PC-9 (cell line): ENCODE results near the gene SDK2. TPM values are rescaled to one million over a fixed set of nuclear protein-coding genes. Genes with fewer than 3 reads are reported as not detected.

Experiments
- BruUV-seq: library from RNA; stranded (reverse); fragments of 400-500 nt; replicated peaks from 2 replicates; lab custom pipeline; 2021; lab: Mats Ljungman, UMichigan
- CTCF ChIA-PET: fragments of 300-600 bp; sonication (Branson Sonifier 250); formaldehyde crosslinking; loops from one replicate; lab custom pipeline; 2022; ENCODE audit warnings: antibody characterized with exemption; lab: Charles Lee
- POLR2A ChIA-PET: fragments of 300-600 bp; sonication (Branson Sonifier 250); formaldehyde crosslinking; loops from one replicate; lab custom pipeline; 2022; ENCODE audit warnings: antibody characterized with exemption; ENCODE audit not compliant: unreplicated experiment; lab: Charles Lee
- DNase-seq, 2 experiments: peaks; one replicate each; pipeline versions ENCODE4 v3.0.0 to v3.0.0-alpha.2; 2015 to 2022; ENCODE audit warnings: mixed read lengths in 1 of 2
- H2AFZ ChIP-seq: fragments of 200-600 bp; sonication (generic); 2 replicates; pipeline ENCODE4 v1.8.1; 2017; ENCODE audit warnings: antibody characterized with exemption
- H3F3A ChIP-seq: fragments of 200-600 bp; sonication (generic); 2 replicates; pipeline ENCODE4 v1.8.1; 2017; ENCODE audit warnings: antibody characterized with exemption, mild to moderate bottlenecking, low read depth; ENCODE audit not compliant: insufficient read depth
- H3K27ac ChIP-seq: fragments of 200-600 bp; sonication (generic); 2 replicates; pipeline ENCODE4 v1.6.1; 2016; ENCODE audit warnings: mixed run types
- H3K27me3 ChIP-seq: fragments of 200-600 bp; sonication (generic); 2 replicates; pipeline ENCODE4 v1.6.1; 2016; ENCODE audit warnings: low read depth, mixed run types; ENCODE audit not compliant: insufficient read depth
- H3K36me3 ChIP-seq: fragments of 200-600 bp; sonication (generic); 2 replicates; pipeline ENCODE4 v1.6.1; 2016; ENCODE audit warnings: low read depth, mixed run types
- H3K4me1 ChIP-seq: fragments of 200-600 bp; sonication (generic); replicated peaks from 2 replicates; pipeline ENCODE4 v1.6.1; 2016; ENCODE audit warnings: mixed run types; ENCODE audit not compliant: insufficient read depth
- H3K4me2 ChIP-seq: fragments of 200-600 bp; sonication (generic); 2 replicates; pipeline ENCODE4 v1.6.1; 2017; ENCODE audit warnings: mixed run types
- H3K4me3 ChIP-seq: fragments of 200-600 bp; sonication (generic); 2 replicates; pipeline ENCODE4 v1.6.1; 2016; ENCODE audit warnings: mixed run types
- H3K79me2 ChIP-seq: fragments of 200-600 bp; sonication (generic); 2 replicates; pipeline ENCODE4 v1.6.1; 2017; ENCODE audit warnings: low read depth, mixed run types
- H3K9me2 ChIP-seq: fragments of 200-600 bp; sonication (generic); 2 replicates; pipeline ENCODE4 v1.8.1; 2017; ENCODE audit warnings: mild to moderate bottlenecking; ENCODE audit not compliant: insufficient read depth
- H3K9me3 ChIP-seq: fragments of 200-600 bp; sonication (generic); 2 replicates; pipeline ENCODE4 v1.8.1; 2016; ENCODE audit warnings: low read depth; ENCODE audit not compliant: insufficient read depth
- H4K20me1 ChIP-seq: fragments of 200-600 bp; sonication (generic); 2 replicates; pipeline ENCODE4 v1.8.1; 2017; ENCODE audit not compliant: insufficient read depth
- CTCF ChIP-seq: fragments of 200-600 bp; sonication (generic); conservative IDR thresholded peaks from 2 replicates; pipeline ENCODE4 v1.6.1; 2017; ENCODE audit warnings: mixed run types, antibody characterized with exemption, mild to moderate bottlenecking, moderate library complexity
- EZH2 ChIP-seq: fragments of 200-600 bp; sonication (generic); IDR thresholded peaks from 2 replicates; pipeline ENCODE4 v1.8.0; 2017; ENCODE audit warnings: antibody characterized with exemption, low read depth
- intact Hi-C: fragments of 100-400 bp; cut with micrococcal nuclease; formaldehyde crosslinking; loops from one replicate; pipeline ENCODE4 v1.10.0; 2022; ENCODE audit not compliant: unreplicated experiment
- total RNA-seq: library from RNA; stranded (reverse); gene quantifications from 2 replicates; pipeline ENCODE4 v1.2.3, GENCODE V29; 2021

The SDK2 gene
- total RNA-seq, 1 experiment from 2014 or later, result 0.04 TPM

DNA sequence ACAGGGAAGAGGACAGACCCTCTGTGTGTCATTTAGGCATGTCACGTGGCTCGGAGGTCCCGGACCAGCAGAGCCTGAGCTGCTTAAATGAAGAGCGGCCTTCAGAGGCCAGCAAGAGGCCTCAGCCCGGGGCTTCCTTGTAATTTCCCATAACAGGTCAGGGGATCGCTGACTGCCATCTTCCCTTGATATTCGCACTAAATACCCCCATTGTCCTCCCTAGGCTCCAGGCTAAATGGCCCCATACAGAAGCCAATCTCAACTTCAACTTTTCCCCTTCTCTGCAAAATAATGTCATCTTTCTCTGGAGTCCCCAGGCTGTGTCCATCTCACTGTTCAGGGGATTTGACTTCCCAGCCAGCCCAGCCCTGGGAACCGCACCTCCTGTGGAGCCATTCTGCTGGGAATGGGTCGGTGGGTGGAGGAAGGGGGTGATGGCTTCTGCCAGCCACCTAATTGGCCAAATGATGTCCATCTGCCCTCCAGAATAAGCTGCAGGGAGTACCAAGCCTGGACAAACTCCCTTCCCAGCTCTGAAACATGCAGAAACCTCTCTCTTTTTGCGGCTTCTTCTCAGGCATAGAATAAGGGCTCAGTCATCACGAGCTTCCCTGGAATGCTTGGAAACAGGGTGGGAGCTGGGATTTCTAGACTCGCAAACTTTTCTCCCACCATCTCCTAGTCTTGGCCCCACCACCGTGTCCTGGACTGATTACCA, 129.9 kb downstream of the SDK2 start:
- Histone ChIP-seq H3K27ac (no peak overlapping the region), H2AFZ (no peak overlapping the region), H3K4me2 (no peak overlapping the region), H3K4me1 (no peaks in the 10 kb centered on the region), H3K79me2 (no peaks in the 10 kb centered on the region), H4K20me1 (no peaks in the 10 kb centered on the region; the same call in none of the 2 replicates), H3K36me3 (no peaks in the 10 kb centered on the region), H3K27me3 (peaks cover 97% of the 10 kb centered on the region), H3K9me2 (no peaks in the 10 kb centered on the region), H3K4me3 (no peak overlapping the region), H3K9me3 (no peaks in the 10 kb centered on the region), H3F3A (no peaks in the 10 kb centered on the region)
- no TSS peak for BruUV-seq
- no peak for DNase-seq
- no peak for TF ChIP-seq CTCF
- TF ChIP-seq EZH2, result no peak
- POLR2A ChIA-PET, result no interaction called here
- CTCF ChIA-PET, result no interaction called here
- intact Hi-C loops, result no loop called here

GRCh38 chr17:73513426-73513825, 130.8 kb downstream of the SDK2 start:
- Histone ChIP-seq H3K9me3 (no peaks in the 10 kb centered on the region), H3K4me2 (no peak overlapping the region), H3K27ac (no peak overlapping the region), H3K4me3 (no peak overlapping the region), H2AFZ (no peak overlapping the region), H3K79me2 (no peaks in the 10 kb centered on the region), H3F3A (no peaks in the 10 kb centered on the region), H3K27me3 (peaks cover 97% of the 10 kb centered on the region), H3K9me2 (no peaks in the 10 kb centered on the region), H3K36me3 (no peaks in the 10 kb centered on the region), H3K4me1 (no peaks in the 10 kb centered on the region), H4K20me1 (no peaks in the 10 kb centered on the region; the same call in 1 of the 2 replicates)
- intact Hi-C loops, result no loop called here
- CTCF ChIA-PET, result no interaction called here
- DNase-seq, result no peak
- POLR2A ChIA-PET, result no interaction called here
- TF ChIP-seq EZH2 (no peak), CTCF (no peak)
- BruUV-seq, result no TSS peak

GRCh38 chr17:73511719-73512115, 132.5 kb downstream of the SDK2 start:
- intact Hi-C loops, result no loop called here
- Histone ChIP-seq H3K4me3 (no peak overlapping the region), H3K4me2 (no peak overlapping the region), H3K79me2 (no peaks in the 10 kb centered on the region), H3K9me2 (no peaks in the 10 kb centered on the region), H3F3A (no peaks in the 10 kb centered on the region), H3K4me1 (no peaks in the 10 kb centered on the region), H2AFZ (no peak overlapping the region), H3K9me3 (no peaks in the 10 kb centered on the region), H3K36me3 (no peaks in the 10 kb centered on the region), H4K20me1 (no peaks in the 10 kb centered on the region; the same call in 1 of the 2 replicates), H3K27ac (no peak overlapping the region), H3K27me3 (peaks cover 97% of the 10 kb centered on the region)
- ChIA-PET POLR2A (no interaction called here), CTCF (no interaction called here)
- DNase-seq, result no peak
- TF ChIP-seq EZH2 (no peak), CTCF (no peak)
- no TSS peak for BruUV-seq
